Hepatocyte (in vitro differentiated cells): ENCODE results near the gene ARHGAP22. TPM values are rescaled to one million over a fixed set of nuclear protein-coding genes. Genes with fewer than 3 reads are reported as not detected.

Source experiments
- DNase-seq: peaks from one replicate; pipeline ENCODE4 v3.0.0-alpha.2; 2016; ENCODE audit warnings: low spot score
- H2AFZ ChIP-seq: fragments of 200-600 bp; sonication (generic); 2 replicates; pipeline ENCODE4 v1.6.0; 2016; ENCODE audit warnings: antibody characterized with exemption, mild to moderate bottlenecking
- H3K27ac ChIP-seq: fragments of 200-600 bp; sonication (generic); 2 replicates; pipeline ENCODE4 v1.5.1; 2016; ENCODE audit warnings: mild to moderate bottlenecking
- H3K27me3 ChIP-seq: fragments of 200-600 bp; sonication (generic); 2 replicates; pipeline ENCODE4 v1.6.1; 2016
- H3K36me3 ChIP-seq: fragments of 200-600 bp; sonication (generic); replicated peaks from 2 replicates; pipeline ENCODE4 v1.5.1; 2016; ENCODE audit warnings: low read depth; ENCODE audit not compliant: insufficient read depth
- H3K4me1 ChIP-seq: fragments of 200-600 bp; sonication (generic); 2 replicates; pipeline ENCODE4 v1.5.1; 2016; ENCODE audit warnings: mild to moderate bottlenecking, moderate library complexity; ENCODE audit not compliant: insufficient read depth
- H3K4me2 ChIP-seq: fragments of 200-600 bp; sonication (generic); 2 replicates; pipeline ENCODE4 v1.6.0; 2016
- H3K4me3 ChIP-seq: fragments of 200-600 bp; sonication (generic); 2 replicates; pipeline ENCODE4 v1.5.1; 2016; ENCODE audit warnings: mild to moderate bottlenecking
- H3K79me2 ChIP-seq: fragments of 200-600 bp; sonication (generic); 2 replicates; pipeline ENCODE4 v1.6.0; 2017; ENCODE audit warnings: mild to moderate bottlenecking
- H3K9me2 ChIP-seq: fragments of 200-600 bp; sonication (generic); replicated peaks from 2 replicates; pipeline ENCODE4 v1.6.0; 2017; ENCODE audit warnings: mild to moderate bottlenecking; ENCODE audit not compliant: insufficient read depth
- H3K9me3 ChIP-seq: fragments of 200-600 bp; sonication (generic); 2 replicates; pipeline ENCODE4 v1.5.1; 2016; ENCODE audit warnings: low read depth, mild to moderate bottlenecking
- H4K20me1 ChIP-seq: fragments of 200-600 bp; sonication (generic); 2 replicates; pipeline ENCODE4 v1.6.0; 2016; ENCODE audit warnings: mild to moderate bottlenecking; ENCODE audit not compliant: insufficient read depth, poor library complexity, severe bottlenecking
- CTCF ChIP-seq: fragments of 200-600 bp; sonication (generic); IDR thresholded peaks from 2 replicates; pipeline ENCODE4 v1.5.1; 2016; ENCODE audit warnings: antibody characterized with exemption, mild to moderate bottlenecking; ENCODE audit not compliant: poor library complexity
- EZH2 ChIP-seq: fragments of 200-600 bp; sonication (generic); IDR thresholded peaks from 2 replicates; pipeline ENCODE4 v1.6.1; 2016; ENCODE audit warnings: antibody characterized with exemption, mild to moderate bottlenecking, borderline replicate concordance
- EZH2phosphoT487 ChIP-seq: fragments of 200-600 bp; sonication (generic); IDR thresholded peaks from one replicate; pipeline ENCODE4 v1.6.1; 2018; ENCODE audit warnings: antibody characterized with exemption, mild to moderate bottlenecking, low read depth, moderate library complexity; ENCODE audit not compliant: unreplicated experiment, severe bottlenecking
- WGBS: methylation state at CpG from one replicate; pipeline ENCODE4 v1.1.6; 2016; ENCODE audit warnings: low lambda C conversion rate; ENCODE audit errors: missing lambda C conversion rate; 5-methylcytosine and 5-hydroxymethylcytosine counted together
- polyA plus RNA-seq: library from polyadenylated mRNA; unstranded; fragments of >200 nt; fragmentation: Nextera tagmentation; extraction: Ambion mirVana; gene quantifications from 2 replicates; pipeline ENCODE4 v1.2.1, GENCODE V29; 2016
- total RNA-seq: library from RNA; depleted of rRNA; stranded (reverse); fragments of >200 nt; gene quantifications from 2 replicates; pipeline ENCODE4 v1.2.3, GENCODE V29; 2014

ARHGAP22 gene
- total and polyA plus RNA-seq, 2 experiments from 2014 or later = 1.7 to 1.8 TPM

- peak overlapping the region; percentile 31 for H3K27ac ChIP-seq
Observed at GRCh38 chr10:48469516-48470020, 135.3 kb downstream of the ARHGAP22 start.

GRCh38 chr10:48468866-48469511 is 135.9 kb downstream of the ARHGAP22 start:
- WGBS = 100% methylated on average over 3 of the region's 3 CpGs
- Histone ChIP-seq H3K27ac (no peak overlapping the region), H3K9me2 (no peaks in the 10 kb centered on the region), H3K27me3 (no peaks in the 10 kb centered on the region), H4K20me1 (no peaks in the 10 kb centered on the region), H3K79me2 (no peaks in the 10 kb centered on the region), H3K4me3 (no peak overlapping the region), H2AFZ (no peak overlapping the region), H3K36me3 (no peaks in the 10 kb centered on the region), H3K9me3 (no peaks in the 10 kb centered on the region), H3K4me1 (peaks cover 34% of the 10 kb centered on the region), H3K4me2 (no peak overlapping the region)
- no peak for TF ChIP-seq CTCF
- TF ChIP-seq EZH2phosphoT487 = no peak
- TF ChIP-seq EZH2 = no peak
- no peak for DNase-seq

More at GRCh38 chr10:48469516-48470020, 135.3 kb downstream of the ARHGAP22 start:
- Histone ChIP-seq H3K36me3 (no peaks in the 10 kb centered on the region), H2AFZ (no peak overlapping the region), H3K9me3 (no peaks in the 10 kb centered on the region), H4K20me1 (no peaks in the 10 kb centered on the region), H3K4me1 (peaks cover 33% of the 10 kb centered on the region), H3K79me2 (no peaks in the 10 kb centered on the region), H3K4me3 (no peak overlapping the region), H3K4me2 (no peak overlapping the region), H3K9me2 (no peaks in the 10 kb centered on the region), H3K27me3 (no peaks in the 10 kb centered on the region)
- TF ChIP-seq EZH2phosphoT487 (no peak), EZH2 (no peak), CTCF (no peak)
- DNase-seq = no peak
- WGBS = 81% methylated on average over 4 of the region's 4 CpGs

GRCh38 chr10:48468130-48468790 is 136.6 kb downstream of the ARHGAP22 start:
- Histone ChIP-seq H3K4me3 (no peak overlapping the region), H3K4me2 (no peak overlapping the region), H3K4me1 (peaks cover 41% of the 10 kb centered on the region), H3K27ac (no peak overlapping the region), H3K79me2 (no peaks in the 10 kb centered on the region), H3K27me3 (no peaks in the 10 kb centered on the region), H2AFZ (no peak overlapping the region), H3K9me2 (no peaks in the 10 kb centered on the region), H3K36me3 (no peaks in the 10 kb centered on the region), H3K9me3 (no peaks in the 10 kb centered on the region), H4K20me1 (no peaks in the 10 kb centered on the region)
- no peak for DNase-seq
- TF ChIP-seq EZH2 (no peak), CTCF (no peak), EZH2phosphoT487 (no peak)
- 61% methylated on average over 3 of the region's 3 CpGs for WGBS
